DOHH2 (cell line): ENCODE measurements around the gene PILRA.

Experiments
- H3F3A ChIP-seq: fragments of 200-600 bp; sonication (generic), shearing (Covaris generic); 2 replicates; pipeline ENCODE4 v1.6.0; 2016; ENCODE audit warnings: antibody characterized with exemption, mild to moderate bottlenecking; ENCODE audit not compliant: control insufficient read depth, insufficient read depth
- H3K27ac ChIP-seq: fragments of 200-600 bp; sonication (generic); 2 replicates; pipeline ENCODE4 v1.5.1; 2014; ENCODE audit warnings: low read depth, mild to moderate bottlenecking, low read length, moderate library complexity
- H3K27me3 ChIP-seq: fragments of 200-600 bp; sonication (generic); 2 replicates; pipeline ENCODE4 v1.6.1; 2014; ENCODE audit warnings: mild to moderate bottlenecking, low read length, mixed read lengths; ENCODE audit not compliant: control insufficient read depth
- H3K36me3 ChIP-seq: fragments of 200-600 bp; sonication (generic); 2 replicates; pipeline ENCODE4 v1.6.1; 2014; ENCODE audit warnings: mild to moderate bottlenecking, low read length, moderate library complexity, mixed read lengths; ENCODE audit not compliant: control insufficient read depth
- H3K4me1 ChIP-seq: fragments of 200-600 bp; sonication (generic); 2 replicates; pipeline ENCODE4 v1.6.1; 2014; ENCODE audit warnings: mild to moderate bottlenecking, low read length, mixed read lengths; ENCODE audit not compliant: control insufficient read depth
- H3K4me2 ChIP-seq: fragments of 200-600 bp; sonication (generic); 2 replicates; pipeline ENCODE4 v1.6.0; 2014; ENCODE audit warnings: mild to moderate bottlenecking, low read length, moderate library complexity
- H3K4me3 ChIP-seq: fragments of 200-600 bp; sonication (generic); 2 replicates; pipeline ENCODE4 v1.5.1; 2014; ENCODE audit warnings: mild to moderate bottlenecking, low read length, mixed read lengths
- H3K79me2 ChIP-seq: fragments of 200-600 bp; sonication (generic); 2 replicates; pipeline ENCODE4 v1.6.1; 2014; ENCODE audit warnings: mild to moderate bottlenecking, low read length, mixed read lengths; ENCODE audit not compliant: control insufficient read depth
- H3K9me2 ChIP-seq: fragments of 200-600 bp; sonication (generic); replicated peaks from 2 replicates; pipeline ENCODE4 v1.6.1; 2014; ENCODE audit warnings: mild to moderate bottlenecking, low read length, mixed read lengths; ENCODE audit not compliant: control insufficient read depth
- H3K9me3 ChIP-seq: fragments of 200-600 bp; sonication (generic); 2 replicates; pipeline ENCODE4 v1.6.1; 2014; ENCODE audit warnings: antibody characterized with exemption, low read length, mixed read lengths; ENCODE audit not compliant: control insufficient read depth, insufficient read depth
- H4K20me1 ChIP-seq: fragments of 200-600 bp; sonication (generic); 2 replicates; pipeline ENCODE4 v1.6.0; 2014; ENCODE audit warnings: low read depth, mild to moderate bottlenecking, antibody characterized with exemption, low read length, moderate library complexity; ENCODE audit not compliant: control insufficient read depth, insufficient read depth
- CTCF ChIP-seq: fragments of 200-600 bp; sonication (generic); IDR thresholded peaks from one replicate; pipeline ENCODE4 v1.5.1; 2014; ENCODE audit warnings: antibody characterized with exemption, mild to moderate bottlenecking, low read depth, low read length; ENCODE audit not compliant: poor library complexity, severe bottlenecking
- EZH2phosphoT487 ChIP-seq: fragments of 200-600 bp; sonication (generic); IDR thresholded peaks from 2 replicates; pipeline ENCODE4 v1.6.1; 2017; ENCODE audit warnings: borderline replicate concordance, mild to moderate bottlenecking, antibody characterized with exemption, low read length, moderate library complexity, mixed read lengths

The PILRA gene

GRCh38 chr7:100352984-100353684, 20.2 kb upstream of the PILRA start:
- no peaks in the 10 kb centered on the region for H3K9me3 ChIP-seq
- H3K9me2 ChIP-seq, result no peaks in the 10 kb centered on the region
- peak overlapping the region; percentile 11; the same call in 1 of the 2 replicates for H3K27ac ChIP-seq
- TF ChIP-seq CTCF (no peak), EZH2phosphoT487 (no peak)
- peaks cover 90% of the 10 kb centered on the region for H3K36me3 ChIP-seq
- peaks cover 24% of the 10 kb centered on the region for H3K4me1 ChIP-seq
- H3K4me3 ChIP-seq, result no peak overlapping the region
- H4K20me1 ChIP-seq, result 0 out of 2 replicates have a peak, but pooled peaks cover 3% of the 10 kb centered on the region
- peak overlapping the region; percentile 14; the same call in 1 of the 2 replicates for H3K4me2 ChIP-seq
- H3F3A ChIP-seq, result no peaks in the 10 kb centered on the region
- no peaks in the 10 kb centered on the region for H3K79me2 ChIP-seq
- H3K27me3 ChIP-seq, result no peaks in the 10 kb centered on the region

GRCh38 chr7:100353685-100354330, 19.5 kb upstream of the PILRA start:
- Histone ChIP-seq H3F3A (no peaks in the 10 kb centered on the region), H3K9me2 (no peaks in the 10 kb centered on the region), H3K4me1 (peaks cover 29% of the 10 kb centered on the region), H3K36me3 (peaks cover 92% of the 10 kb centered on the region), H4K20me1 (0 out of 2 replicates have a peak, but pooled peaks cover 3% of the 10 kb centered on the region), H3K79me2 (no peaks in the 10 kb centered on the region), H3K4me2 (peak overlapping the region; percentile 14; the same call in 1 of the 2 replicates), H3K27me3 (no peaks in the 10 kb centered on the region), H3K9me3 (no peaks in the 10 kb centered on the region), H3K27ac (peak overlapping the region; percentile 11; the same call in 1 of the 2 replicates), H3K4me3 (no peak overlapping the region)
- TF ChIP-seq EZH2phosphoT487 (no peak), CTCF (no peak)

GRCh38 chr7:100356416-100357068, 16.7 kb upstream of the PILRA start:
- TF ChIP-seq EZH2phosphoT487 (no peak), CTCF (no peak)
- H3K4me2 ChIP-seq, result no peak overlapping the region
- H3F3A ChIP-seq, result no peaks in the 10 kb centered on the region
- peaks cover 26% of the 10 kb centered on the region for H3K4me1 ChIP-seq
- peaks cover 94% of the 10 kb centered on the region for H3K36me3 ChIP-seq
- no peaks in the 10 kb centered on the region for H3K9me2 ChIP-seq
- H4K20me1 ChIP-seq, result 0 out of 2 replicates have a peak, but pooled peaks cover under 1% of the 10 kb centered on the region
- no peak overlapping the region for H3K27ac ChIP-seq
- no peaks in the 10 kb centered on the region for H3K9me3 ChIP-seq
- no peaks in the 10 kb centered on the region for H3K27me3 ChIP-seq
- no peaks in the 10 kb centered on the region for H3K79me2 ChIP-seq
- no peak overlapping the region for H3K4me3 ChIP-seq
